MCF 10A (cell line): Measurements from ENCODE around the gene GRIN1. TPM values are rescaled to one million over a fixed set of nuclear protein-coding genes. Genes with fewer than 3 reads are reported as not detected.

Source experiments
- BruUV-seq: library from RNA; stranded (reverse); fragments of 400-500 nt; replicated peaks from 2 replicates; lab custom pipeline; 2021; lab: Mats Ljungman, UMichigan
- CTCF ChIA-PET: fragments of 300-600 bp; sonication (Branson Sonifier 250); formaldehyde crosslinking; extraction: SDS; loops from one replicate; lab custom pipeline; 2021; ENCODE audit warnings: antibody characterized with exemption, inconsistent platforms; lab: Yijun Ruan, JAX
- POLR2A ChIA-PET: fragments of 300-600, 350-650 bp; sonication (Branson Sonifier 250); formaldehyde crosslinking; extraction: SDS; loops from one replicate; lab custom pipeline; 2020; ENCODE audit warnings: antibody characterized with exemption, inconsistent platforms; lab: Yijun Ruan, JAX
- DNase-seq: peaks from one replicate; pipeline ENCODE4 v3.0.0-alpha.2; 2018; ENCODE audit not compliant: unreplicated experiment
- H3K27ac Mint-ChIP-seq: one replicate; pipeline ENCODE4 v1.8.0; 2022; ENCODE audit warnings: mild to moderate bottlenecking, low read depth, mixed read lengths; ENCODE audit not compliant: unreplicated experiment
- H3K27me3 Mint-ChIP-seq: one replicate; pipeline ENCODE4 v1.8.0; 2022; ENCODE audit warnings: mixed read lengths; ENCODE audit not compliant: insufficient read depth, unreplicated experiment
- H3K36me3 Mint-ChIP-seq: one replicate; pipeline ENCODE4 v1.8.0; 2022; ENCODE audit warnings: mild to moderate bottlenecking, moderate library complexity, mixed read lengths; ENCODE audit not compliant: insufficient read depth, unreplicated experiment
- H3K4me1 Mint-ChIP-seq: one replicate; pipeline ENCODE4 v1.8.0; 2022; ENCODE audit warnings: mixed read lengths; ENCODE audit not compliant: insufficient read depth, unreplicated experiment
- H3K4me3 Mint-ChIP-seq: one replicate; pipeline ENCODE4 v1.8.0; 2022; ENCODE audit warnings: mild to moderate bottlenecking, moderate library complexity, mixed read lengths; ENCODE audit not compliant: unreplicated experiment
- H3K9me3 Mint-ChIP-seq: one replicate; pipeline ENCODE4 v1.8.0; 2022; ENCODE audit warnings: mixed read lengths; ENCODE audit not compliant: unreplicated experiment
- intact Hi-C: fragments of 100-400 bp; cut with micrococcal nuclease; formaldehyde crosslinking; loops from 2 replicates; pipeline ENCODE4 v1.14.1; 2022
- total RNA-seq: library from RNA; stranded (reverse); gene quantifications from 2 replicates; pipeline ENCODE4 v1.2.3, GENCODE V29; 2022
- TF ChIP-seq, protein P1 (sequence below): fragments of 200-600 bp; IDR thresholded peaks from one replicate; pipeline ENCODE4 v1.8.0; 2022; ENCODE audit warnings: antibody characterized with exemption, mild to moderate bottlenecking; ENCODE audit not compliant: unreplicated experiment

The GRIN1 gene
- total RNA-seq, 1 experiment from 2014 or later = 1.4 TPM

- Mint-ChIP-seq H3K27ac (no peak overlapping the region), H3K4me1 (no peaks in the 10 kb centered on the region), H3K4me3 (no peak overlapping the region), H3K9me3 (no peaks in the 10 kb centered on the region), H3K27me3 (no peaks in the 10 kb centered on the region), H3K36me3 (no peaks in the 10 kb centered on the region)
- TF ChIP-seq, protein P1, sequence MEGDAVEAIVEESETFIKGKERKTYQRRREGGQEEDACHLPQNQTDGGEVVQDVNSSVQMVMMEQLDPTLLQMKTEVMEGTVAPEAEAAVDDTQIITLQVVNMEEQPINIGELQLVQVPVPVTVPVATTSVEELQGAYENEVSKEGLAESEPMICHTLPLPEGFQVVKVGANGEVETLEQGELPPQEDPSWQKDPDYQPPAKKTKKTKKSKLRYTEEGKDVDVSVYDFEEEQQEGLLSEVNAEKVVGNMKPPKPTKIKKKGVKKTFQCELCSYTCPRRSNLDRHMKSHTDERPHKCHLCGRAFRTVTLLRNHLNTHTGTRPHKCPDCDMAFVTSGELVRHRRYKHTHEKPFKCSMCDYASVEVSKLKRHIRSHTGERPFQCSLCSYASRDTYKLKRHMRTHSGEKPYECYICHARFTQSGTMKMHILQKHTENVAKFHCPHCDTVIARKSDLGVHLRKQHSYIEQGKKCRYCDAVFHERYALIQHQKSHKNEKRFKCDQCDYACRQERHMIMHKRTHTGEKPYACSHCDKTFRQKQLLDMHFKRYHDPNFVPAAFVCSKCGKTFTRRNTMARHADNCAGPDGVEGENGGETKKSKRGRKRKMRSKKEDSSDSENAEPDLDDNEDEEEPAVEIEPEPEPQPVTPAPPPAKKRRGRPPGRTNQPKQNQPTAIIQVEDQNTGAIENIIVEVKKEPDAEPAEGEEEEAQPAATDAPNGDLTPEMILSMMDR = no peak
- POLR2A ChIA-PET = interaction anchor here (1.0 to 1.5 kb wide), 3 partner anchors 20 to 91 kb away, joined by 3 to 5 read pairs (median 4); partner anchors contain the start of gene TUBB4B
- CTCF ChIA-PET = interaction anchor here (1.0 to 1.3 kb wide), 2 partner anchors 17 to 55 kb away, joined by 3 to 4 read pairs; no protein-coding TSS in a partner anchor
- BruUV-seq = no TSS peak
- no peak for DNase-seq
- intact Hi-C loops = no loop called here
Measured at GRCh38 chr9:137149942-137150616, 11.1 kb downstream of the GRIN1 start.

DNA sequence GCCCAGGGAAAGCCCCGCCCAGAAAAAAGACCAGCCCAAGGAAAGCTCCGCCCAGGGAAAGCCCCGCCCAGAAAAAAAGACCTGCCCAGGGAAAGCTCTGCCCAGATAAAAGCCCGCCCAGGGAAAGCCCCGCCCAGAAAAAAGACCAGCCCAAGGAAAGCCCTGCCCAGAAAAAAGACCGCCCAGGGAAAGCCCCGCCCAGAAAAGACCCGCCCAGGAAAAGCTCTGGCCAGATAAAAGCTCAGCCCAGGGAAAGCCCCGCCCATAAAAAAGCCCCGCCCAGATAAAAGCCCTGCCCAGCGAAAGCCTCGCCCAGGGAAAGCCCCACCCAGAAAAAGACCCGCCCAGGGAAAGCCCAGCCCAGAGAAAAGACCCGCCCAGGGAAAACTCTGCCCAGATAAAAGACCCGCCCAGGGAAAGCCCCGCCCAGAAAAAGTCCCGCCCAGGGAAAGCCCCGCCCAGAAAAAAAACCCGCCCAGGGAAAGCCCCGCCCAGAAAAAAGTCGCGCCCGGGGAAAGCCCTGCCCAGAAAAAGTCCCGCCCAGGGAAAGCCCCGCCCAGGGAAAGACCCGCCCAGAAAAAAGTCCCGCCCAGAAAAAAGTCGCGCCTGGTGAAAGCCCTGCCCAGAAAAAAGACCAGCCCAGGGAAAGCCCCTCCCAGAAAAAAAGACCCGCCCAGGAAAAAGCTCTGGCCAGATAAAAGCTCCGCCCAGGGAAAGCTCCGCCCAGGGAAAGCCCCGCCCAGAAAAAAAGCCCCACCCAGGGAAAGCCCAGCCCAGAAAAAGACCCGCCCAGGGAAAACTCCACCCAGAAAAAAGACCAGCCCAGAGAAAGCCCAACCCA, 11.9 kb downstream of the GRIN1 start:
- H3K27me3 Mint-ChIP-seq = no peaks in the 10 kb centered on the region
- TF ChIP-seq, protein P1 = no peak
- intact Hi-C loops = no loop called here
- H3K27ac Mint-ChIP-seq = no peak overlapping the region
- POLR2A ChIA-PET = interaction anchor here (1.0 to 1.2 kb wide), 3 partner anchors 21 to 90 kb away, joined by 3 to 4 read pairs (median 3); partner anchors contain the start of genes SSNA1 and TUBB4B
- no peaks in the 10 kb centered on the region for H3K9me3 Mint-ChIP-seq
- DNase-seq = peak; percentile 86
- CTCF ChIA-PET = interaction anchor here (0.7 to 1.3 kb wide), 3 partner anchors 18 to 525 kb away, joined by 3 to 4 read pairs (median 3); no protein-coding TSS in a partner anchor
- no TSS peak for BruUV-seq
- H3K4me3 Mint-ChIP-seq = no peak overlapping the region
- H3K4me1 Mint-ChIP-seq = no peaks in the 10 kb centered on the region
- H3K36me3 Mint-ChIP-seq = no peaks in the 10 kb centered on the region

GRCh38 chr9:137152844-137153405, 14.0 kb downstream of the GRIN1 start:
- ChIA-PET CTCF (interaction anchor here (0.8 kb wide), 1 partner anchor 12 kb away, joined by 3 read pairs; no protein-coding TSS in a partner anchor), POLR2A (no interaction called here)
- no peaks in the 10 kb centered on the region for H3K36me3 Mint-ChIP-seq
- no peaks in the 10 kb centered on the region for H3K4me1 Mint-ChIP-seq
- intact Hi-C loops = no loop called here
- no TSS peak for BruUV-seq
- H3K27ac Mint-ChIP-seq = no peak overlapping the region
- no peak overlapping the region for H3K4me3 Mint-ChIP-seq
- TF ChIP-seq, protein P1 = no peak
- no peak for DNase-seq
- no peaks in the 10 kb centered on the region for H3K9me3 Mint-ChIP-seq
- peaks cover 4% of the 10 kb centered on the region for H3K27me3 Mint-ChIP-seq
